ENCODE data around the gene NEK1.

The NEK1 gene

GRCh38 chr4:169348541-169348940 lies 263.8 kb downstream of the NEK1 start:
- no peak for DNase-seq (ENCODE audit: low spot score)
- in situ Hi-C loops (cut with MboI; ENCODE audit: low sequenced_read_pairs, unreplicated experiment), result no loop called here
- no peak for TF ChIP-seq CTCF (IDR thresholded peaks at IDR 0.05; ENCODE audit: borderline replicate concordance, control extremely low read depth, extremely low read depth, insufficient read depth, missing control alignments)

GRCh38 chr4:169346840-169347239 lies 265.5 kb downstream of the NEK1 start:
- TF ChIP-seq CTCF (IDR thresholded peaks at IDR 0.05; ENCODE audit: borderline replicate concordance, control extremely low read depth, extremely low read depth, insufficient read depth, missing control alignments), result no peak
- DNase-seq (ENCODE audit: low spot score), result no peak
- in situ Hi-C loops (cut with MboI; ENCODE audit: low sequenced_read_pairs, unreplicated experiment), result no loop called here

- DNase-seq (ENCODE audit: low spot score), result no peak
- in situ Hi-C loops (cut with MboI; ENCODE audit: low sequenced_read_pairs, unreplicated experiment), result no loop called here
Measured at GRCh38 chr4:169345316-169345721, 267.1 kb downstream of the NEK1 start.

More at GRCh38 chr4:169345316-169345721, 267.1 kb downstream of the NEK1 start:
- TF ChIP-seq CTCF (IDR thresholded peaks at IDR 0.05; ENCODE audit: borderline replicate concordance, control extremely low read depth, extremely low read depth, insufficient read depth, missing control alignments), result no peak

All from GM13976 (cell line).